Sciatic nerve (tissue), 2 donors: ENCODE measurements around the gene TMEM132E. TPM values are rescaled to one million over a fixed set of nuclear protein-coding genes. Genes with fewer than 3 reads are reported as not detected.

Experiments
- ATAC-seq: fragments of 200-7000 bp; cut with Tn5 transposase; one replicate; pipeline ENCODE4 v1.9.1; 2020; ENCODE audit warnings: mild to moderate bottlenecking, moderate library complexity
- DNase-seq: peaks from one replicate; pipeline ENCODE4 v3.0.0-alpha.2; 2020; ENCODE audit warnings: low spot score
- intact Hi-C: fragments of 100-400 bp; cut with DNase I; formaldehyde crosslinking; loops from one replicate; pipeline ENCODE4 v1.14.2; 2022
- total RNA-seq: library from RNA; stranded (reverse); fragmentation: NEBNext Ultra II Directional; extraction: Animal tissue kit (Norgen Biotek cat#: 25700); gene quantifications from one replicate; pipeline ENCODE4 v1.2.1, GENCODE V29; 2021
- donor health status: DM: no; HTN: no; CAD: no.
- donor health status: DM: no; HTN: no; CAD: no.

Gene TMEM132E
- total RNA-seq, 1 donor from 2014 or later, result 0.58 TPM

- DNase-seq (no peak), ATAC-seq (no peak)
- intact Hi-C loops, result loop anchor here (5.0 kb wide), 1 partner anchor 1247 kb away; no protein-coding TSS in a partner anchor
Measured at GRCh38 chr17:34650051-34650750, 70.8 kb downstream of the TMEM132E start.

DNA sequence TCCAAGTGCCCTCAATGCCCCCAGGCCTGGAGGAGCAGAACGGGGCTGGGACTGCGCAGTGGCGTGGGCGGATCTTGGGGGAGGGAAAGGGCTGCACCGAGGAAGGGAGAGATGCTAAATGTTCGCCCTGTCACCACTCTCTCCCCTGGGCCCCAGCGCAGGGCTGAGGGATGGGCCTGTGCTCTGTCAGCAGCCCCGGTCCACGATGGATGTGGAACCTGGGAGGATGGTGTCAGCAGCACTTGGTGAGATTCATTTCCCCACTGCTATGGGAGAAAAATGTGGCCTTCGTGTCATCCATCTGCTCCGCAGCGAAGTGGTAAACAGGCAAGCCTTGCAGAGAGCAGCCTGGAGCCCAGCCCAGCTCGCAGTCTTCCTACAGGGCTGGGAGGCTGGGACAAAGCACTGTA lies 72.0 kb downstream of the TMEM132E start:
- ATAC-seq (no peak), DNase-seq (no peak)
- intact Hi-C loops, result loop anchor here (5.0 kb wide), 1 partner anchor 1246 kb away; no protein-coding TSS in a partner anchor

DNA sequence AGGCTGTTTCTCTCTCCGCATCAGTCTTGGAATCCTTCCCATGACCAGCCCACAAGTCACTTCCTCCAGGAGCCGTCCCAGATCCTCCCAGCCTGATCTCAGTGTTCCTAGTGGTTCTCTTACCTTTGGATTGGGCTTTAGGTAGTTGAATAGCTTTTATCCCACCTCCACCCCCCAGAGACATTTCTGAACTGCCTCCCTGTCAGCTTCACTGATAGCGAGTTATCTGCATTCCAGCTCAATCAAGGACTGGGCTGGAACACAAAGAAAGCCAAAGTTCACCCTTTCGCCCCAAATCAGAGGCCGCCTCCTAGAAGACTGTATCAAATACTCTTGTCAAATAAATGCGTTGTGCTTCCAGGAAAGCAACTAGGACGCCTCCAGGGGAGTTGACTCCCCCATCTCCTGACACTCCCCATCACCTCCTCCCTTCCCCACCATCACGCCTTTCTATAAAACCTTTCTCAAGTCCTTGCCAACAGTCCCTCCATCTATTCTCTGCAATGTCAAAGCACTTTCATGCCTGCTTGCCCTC lies 72.7 kb downstream of the TMEM132E start:
- intact Hi-C loops, result loop anchor here (5.0 kb wide), 1 partner anchor 1245 kb away; no protein-coding TSS in a partner anchor
- DNase-seq (no peak), ATAC-seq (no peak)

DNA sequence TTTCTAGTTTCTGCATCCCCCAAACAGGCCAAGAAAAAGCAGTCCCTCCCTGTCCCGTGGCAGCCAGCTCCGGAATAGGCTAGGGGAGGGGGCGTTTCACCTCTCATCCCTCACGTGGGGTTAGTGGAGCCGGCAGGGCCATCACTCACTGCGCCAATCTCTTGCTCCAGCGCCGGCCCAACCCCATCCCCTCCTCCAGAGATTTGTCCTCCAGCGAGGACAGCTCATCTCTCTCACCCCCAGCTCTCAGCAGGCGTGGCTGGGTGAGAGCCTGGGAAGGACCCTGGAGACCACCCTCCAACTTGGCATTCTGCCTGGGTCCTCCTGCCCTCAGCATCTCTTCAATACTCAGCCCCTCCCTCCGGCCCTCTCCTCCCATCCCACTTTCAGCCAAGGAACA lies 74.1 kb downstream of the TMEM132E start:
- ATAC-seq (no peak), DNase-seq (no peak)
- intact Hi-C loops, result loop anchor here (5.0 kb wide), 1 partner anchor 1244 kb away; no protein-coding TSS in a partner anchor

DNA sequence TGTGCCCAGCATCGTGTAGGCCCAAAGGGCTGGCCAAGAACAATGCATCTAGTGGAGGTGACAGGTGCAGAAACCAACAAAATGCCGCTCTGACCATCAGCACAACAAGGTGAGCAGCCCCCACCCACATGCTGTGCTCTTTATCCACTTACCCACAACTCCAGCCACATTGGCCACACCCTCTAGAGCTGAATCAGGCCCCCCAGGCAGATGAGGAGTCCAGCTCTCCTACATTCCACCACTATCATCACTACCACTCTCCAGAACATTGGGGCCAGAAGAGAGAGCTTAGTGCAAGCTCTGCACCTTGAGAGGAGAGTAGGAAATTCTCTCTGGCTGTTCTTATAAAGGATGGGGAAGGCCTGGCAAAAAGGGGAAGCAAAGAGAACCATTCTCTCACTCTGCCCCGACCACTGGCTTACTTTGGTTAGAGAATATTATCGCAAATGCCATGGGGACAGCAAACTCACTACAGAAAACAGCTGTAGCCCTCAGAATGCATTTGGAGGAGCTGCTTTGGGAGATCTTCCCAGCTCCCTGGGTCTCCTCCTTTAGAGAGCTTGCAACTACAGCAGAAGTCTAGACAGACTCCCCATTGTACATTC lies 75.0 kb downstream of the TMEM132E start:
- no peak for ATAC-seq

DNA sequence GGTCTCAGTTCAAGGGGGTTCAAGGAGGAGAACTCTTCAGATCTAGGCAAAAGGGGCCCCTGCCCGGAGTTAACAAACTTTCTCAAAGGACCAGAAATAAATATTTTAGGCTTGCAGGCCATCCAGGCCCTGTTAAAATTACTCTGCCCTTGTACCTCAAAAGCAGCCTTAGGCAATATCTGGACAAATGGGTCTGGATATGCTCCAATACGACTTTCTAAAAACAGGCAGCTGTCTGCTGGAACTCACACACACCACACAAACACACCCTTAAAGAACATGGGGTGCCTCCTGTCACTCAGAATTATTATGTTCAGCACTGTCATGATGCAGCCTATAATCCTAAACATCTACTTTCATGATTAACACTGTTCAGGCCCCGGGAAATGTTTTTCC lies 75.5 kb downstream of the TMEM132E start:
- intact Hi-C loops, result loop anchor here (5.0 kb wide), 1 partner anchor 1242 kb away; no protein-coding TSS in a partner anchor
- ATAC-seq (no peak), DNase-seq (no peak)

More for the DNA sequence above, 75.0 kb downstream of the TMEM132E start:
- intact Hi-C loops, result loop anchor here (5.0 kb wide), 1 partner anchor 1243 kb away; no protein-coding TSS in a partner anchor
- no peak for DNase-seq

DNA sequence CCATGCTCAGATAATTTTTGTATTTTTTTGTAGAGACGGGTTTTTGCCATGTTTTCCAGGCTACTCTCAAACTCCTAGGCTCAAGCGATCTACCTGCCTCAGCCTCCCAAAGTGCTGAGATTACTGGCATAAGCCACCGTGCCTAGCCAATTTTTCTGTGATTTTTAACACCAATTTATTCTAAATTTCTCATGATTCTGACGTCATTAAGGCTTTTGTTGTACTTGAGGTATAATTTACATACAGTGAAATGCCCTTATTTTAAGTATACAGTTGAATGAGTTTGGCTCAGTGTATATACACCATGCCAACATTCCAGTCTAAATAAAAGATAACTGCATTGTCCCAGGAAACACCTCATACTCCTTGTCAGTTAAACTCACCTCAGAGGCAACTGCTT lies 77.4 kb downstream of the TMEM132E start:
- ATAC-seq, result no peak
- no peak for DNase-seq
- intact Hi-C loops, result no loop called here

DNA sequence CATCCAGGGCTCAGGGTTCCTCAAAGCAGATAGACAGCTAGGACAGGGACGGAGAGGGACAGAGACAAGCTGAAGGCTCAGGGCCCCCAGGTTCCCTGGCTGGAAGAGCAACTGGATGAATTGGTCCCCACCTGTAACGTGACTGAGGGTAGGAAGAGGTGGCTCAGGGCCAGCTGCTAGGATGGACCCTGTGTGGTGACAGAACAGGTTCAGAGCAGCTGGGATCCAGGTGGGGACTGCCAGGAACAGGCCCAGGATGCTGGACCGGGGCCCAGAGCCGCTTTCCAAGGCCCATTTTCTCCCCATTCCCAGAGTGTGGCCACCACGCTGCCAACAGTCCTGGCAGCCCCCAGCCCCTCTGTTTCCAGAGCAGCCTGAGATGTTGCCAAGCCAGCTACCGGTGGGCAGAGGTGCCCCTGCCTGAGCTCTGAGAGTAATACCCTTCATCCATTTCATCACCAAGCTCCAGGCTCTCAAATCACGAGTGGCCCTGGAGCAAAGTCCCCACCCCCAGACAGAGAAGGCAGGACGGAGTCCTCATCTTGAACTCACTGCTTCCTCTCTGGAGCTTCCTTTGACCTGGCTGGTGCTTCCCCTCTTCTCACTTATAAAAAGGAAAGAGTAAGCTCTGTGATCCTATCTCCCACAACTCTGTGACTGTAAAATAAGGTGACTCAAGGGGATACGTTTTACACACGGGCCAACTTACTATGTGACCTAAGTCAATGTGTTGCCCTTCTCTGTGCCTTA lies 79.6 kb downstream of the TMEM132E start:
- intact Hi-C loops, result no loop called here
- DNase-seq, result no peak
- no peak for ATAC-seq

- no peak for DNase-seq
- ATAC-seq, result no peak
- intact Hi-C loops, result no loop called here
Measured at GRCh38 chr17:34663714-34664113, 84.3 kb downstream of the TMEM132E start.

DNA sequence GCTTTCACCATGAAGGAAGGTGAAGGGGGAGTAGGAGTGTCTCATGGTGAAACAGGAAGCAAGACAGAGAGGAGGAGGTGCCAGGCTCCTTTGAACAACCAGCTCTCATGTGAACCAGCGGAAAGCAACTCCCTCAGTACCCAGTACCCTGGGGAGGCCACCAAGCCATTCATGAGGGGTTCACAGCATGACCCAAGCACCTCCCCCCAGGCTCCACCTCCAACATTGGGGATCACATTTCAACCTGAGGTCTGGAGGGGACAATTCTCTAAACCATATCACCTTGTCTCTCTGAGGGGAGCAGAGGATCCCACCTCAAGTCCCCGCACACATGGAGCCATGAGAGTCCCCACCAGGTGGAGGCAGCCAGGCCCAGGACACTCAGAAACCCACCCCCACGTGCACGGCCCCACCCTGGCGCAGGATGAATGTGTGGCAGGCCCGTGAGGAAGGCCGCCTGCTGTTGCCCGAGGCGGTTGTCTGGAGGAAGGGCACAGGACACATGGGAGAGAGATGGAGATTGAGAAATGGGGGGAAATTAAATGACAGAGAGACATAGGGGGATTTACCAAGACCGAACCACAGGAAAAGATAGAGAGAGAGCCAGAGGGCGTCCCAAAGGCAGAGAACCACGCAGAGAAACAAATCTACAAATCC lies 85.9 kb downstream of the TMEM132E start:
- ATAC-seq (no peak), DNase-seq (no peak)
- intact Hi-C loops, result no loop called here

DNA sequence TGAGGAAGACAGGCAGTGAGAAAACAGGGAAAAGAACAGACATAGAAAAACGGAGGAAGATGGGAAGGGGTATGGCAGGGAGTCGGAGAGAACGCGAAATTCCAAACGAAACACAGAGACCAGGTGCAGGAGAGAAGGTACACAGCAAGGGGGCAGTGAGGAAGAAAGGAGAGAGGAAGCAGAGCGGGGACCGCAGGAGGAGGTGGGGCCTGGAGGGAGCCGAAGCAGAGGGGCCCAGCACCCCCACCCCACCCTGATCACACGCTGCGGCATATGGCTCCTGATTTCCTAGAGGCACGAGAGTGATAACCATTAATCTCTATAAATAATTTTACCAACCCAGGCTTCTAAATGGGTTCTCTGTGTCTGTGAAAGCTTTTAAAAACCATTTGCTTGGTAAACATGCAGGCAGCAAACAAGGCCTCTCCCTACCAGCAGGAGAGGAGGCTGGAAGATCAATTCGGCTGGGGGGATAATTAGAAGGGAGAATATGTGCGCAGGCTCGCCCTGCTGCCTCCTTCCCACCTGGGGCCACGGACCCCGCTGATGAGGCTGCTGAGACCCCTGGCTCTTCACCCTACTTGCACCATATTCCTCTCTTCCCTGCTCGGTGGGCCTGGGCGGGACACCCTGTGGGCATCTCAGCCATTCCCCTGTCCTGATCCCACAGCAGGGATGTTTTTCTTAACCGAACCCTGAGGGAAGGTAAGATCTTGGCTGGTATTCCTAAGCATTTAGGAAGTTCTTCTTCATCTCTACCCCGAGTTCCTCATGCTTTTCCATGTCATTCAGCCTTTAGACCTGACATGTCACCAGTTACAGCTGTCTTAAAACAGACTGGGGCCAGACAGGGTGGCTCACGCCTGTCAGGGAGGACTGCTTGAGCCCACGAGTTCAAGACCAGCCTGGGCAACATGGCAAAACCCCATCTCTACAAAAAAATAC lies 86.7 kb downstream of the TMEM132E start:
- ATAC-seq (no peak), DNase-seq (no peak)

GRCh38 chr17:34667656-34668055 lies 88.3 kb downstream of the TMEM132E start:
- no peak for ATAC-seq
- intact Hi-C loops, result no loop called here
- DNase-seq, result no peak

More for the DNA sequence above, 86.7 kb downstream of the TMEM132E start:
- intact Hi-C loops, result no loop called here

- intact Hi-C loops, result no loop called here
- ATAC-seq, result no peak
- no peak for DNase-seq
Measured at GRCh38 chr17:34668206-34668605, 88.8 kb downstream of the TMEM132E start.

DNA sequence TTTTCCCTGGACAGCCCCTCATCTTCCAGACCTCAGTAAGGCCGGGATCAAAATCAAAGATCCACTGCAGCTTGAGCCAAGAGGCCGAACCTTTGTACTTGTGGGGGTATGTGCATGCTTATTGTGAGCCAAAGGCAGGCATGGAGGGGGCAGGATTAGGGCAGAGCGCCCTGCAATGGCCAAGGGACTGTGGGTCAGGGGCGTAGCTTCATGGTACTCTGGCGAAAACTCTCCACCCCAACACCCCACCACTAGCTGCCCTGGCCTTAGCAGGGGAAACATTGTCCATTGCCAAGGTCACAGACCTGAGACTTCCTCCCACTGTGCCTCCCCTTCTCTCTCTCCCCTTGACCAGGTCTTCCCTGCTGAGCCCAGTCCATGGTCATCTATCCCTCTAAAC lies 90.1 kb downstream of the TMEM132E start:
- no peak for ATAC-seq
- intact Hi-C loops, result no loop called here
- DNase-seq, result no peak

GRCh38 chr17:34670618-34671017 lies 91.2 kb downstream of the TMEM132E start:
- ATAC-seq (no peak), DNase-seq (no peak)
- intact Hi-C loops, result no loop called here

- ATAC-seq (no peak), DNase-seq (no peak)
- intact Hi-C loops, result no loop called here
Measured at GRCh38 chr17:34671191-34671590, 91.8 kb downstream of the TMEM132E start.

DNA sequence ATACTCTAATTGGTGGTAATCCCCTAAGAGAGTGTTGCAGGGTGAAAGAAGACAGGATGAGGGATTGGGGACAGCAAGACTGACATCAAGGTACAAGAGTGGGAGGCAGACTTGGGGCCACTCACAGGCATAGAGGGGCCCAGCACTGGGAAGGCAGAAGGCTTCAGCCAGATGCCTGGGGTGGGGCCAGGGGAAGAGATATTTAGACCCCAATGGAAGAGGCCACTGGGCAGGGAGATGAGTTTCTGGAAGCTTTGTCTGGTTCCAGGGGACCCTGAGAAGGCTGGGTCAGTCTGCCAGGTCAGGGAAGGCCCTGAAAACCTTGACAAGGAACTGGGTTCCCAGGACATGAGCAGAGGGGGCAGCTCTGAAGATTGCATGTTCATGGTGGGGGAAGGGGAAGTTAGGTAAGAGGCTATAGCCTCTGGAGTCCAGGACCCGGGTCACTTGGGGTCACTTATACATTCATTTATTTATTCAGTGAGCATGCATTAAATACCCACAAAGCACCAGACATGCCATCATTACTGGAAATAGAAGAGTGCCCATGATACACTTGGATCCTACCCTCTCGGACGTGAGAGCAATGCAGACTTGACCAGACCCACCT lies 92.9 kb downstream of the TMEM132E start:
- ATAC-seq, result no peak
- intact Hi-C loops, result no loop called here
- DNase-seq, result no peak

DNA sequence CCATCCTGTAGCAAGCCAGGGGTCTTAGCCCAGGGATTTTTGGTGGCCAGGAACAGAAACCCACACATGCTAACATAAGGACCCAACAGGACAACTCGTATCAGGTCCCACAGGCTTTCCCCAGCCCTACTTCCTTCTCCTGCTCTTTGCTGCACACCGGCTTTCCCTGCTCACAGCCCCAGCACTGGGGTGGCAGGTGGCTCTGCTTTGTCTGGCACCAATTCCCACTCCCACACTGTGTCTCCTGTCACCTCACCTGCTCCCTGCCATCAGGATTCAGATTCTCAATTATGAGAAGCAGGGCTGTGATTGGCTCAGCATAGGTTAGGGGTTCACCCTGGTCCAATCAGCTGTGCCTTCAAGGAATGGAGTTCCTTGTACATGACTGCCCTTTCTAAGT lies 94.1 kb downstream of the TMEM132E start:
- ATAC-seq (no peak), DNase-seq (no peak)
- intact Hi-C loops, result no loop called here
